ENCODE data around the gene ELMOD1.

ELMOD1 gene

GRCh38 chr11:107710301-107710700, 119.4 kb downstream of the ELMOD1 start:
- H3K4me3 ChIP-seq (ENCODE audit: low read depth, low read length): no peak overlapping the region
- CTCF ChIA-PET: interaction anchor here (1.0 to 1.3 kb wide), 2 partner anchors 21 to 133 kb away, joined by 3 read pairs; no protein-coding TSS in a partner anchor
- no peak for TF ChIP-seq CTCF (IDR thresholded peaks at IDR 0.05; ENCODE audit: insufficient read depth, low read length, missing control alignments)
- DNase-seq (ENCODE audit: low read depth, low spot score): no peak
- POLR2A ChIA-PET: no interaction called here

GRCh38 chr11:107711861-107712755, 121.2 kb downstream of the ELMOD1 start, which contains the start of gene SLN:
Gene SLN, minus strand, starts transcription at chr11:107712056.
- ChIA-PET POLR2A (no interaction called here), CTCF (interaction anchor here (0.7 to 1.0 kb wide), 2 partner anchors 23 to 59 kb away, joined by 3 to 5 read pairs; no protein-coding TSS in a partner anchor)
- no peak within 1 kb of the TSS for H3K4me3 ChIP-seq (ENCODE audit: low read depth, low read length)
- TF ChIP-seq CTCF (IDR thresholded peaks at IDR 0.05; ENCODE audit: insufficient read depth, low read length, missing control alignments): no peak
- DNase-seq (ENCODE audit: low read depth, low spot score): no peak

- DNase-seq (ENCODE audit: low read depth, low spot score): no peak
- POLR2A ChIA-PET: no interaction called here
- no peak overlapping the region for H3K4me3 ChIP-seq (ENCODE audit: low read depth, low read length)
- no peak for TF ChIP-seq CTCF (IDR thresholded peaks at IDR 0.05; ENCODE audit: insufficient read depth, low read length, missing control alignments)
- CTCF ChIA-PET: interaction anchor here (1.0 kb wide), 1 partner anchor 24 kb away, joined by 5 read pairs; no protein-coding TSS in a partner anchor
Observed at GRCh38 chr11:107713009-107713408, 122.1 kb downstream of the ELMOD1 start.
